Epidermal melanocyte (primary cell): Measurements from ENCODE around the gene POLA2.
A peak's percentile ranks its signal among the peaks of the same experiment; 100 is the strongest.
"Not testable (repeated sequence)": the region's sequence is repeated elsewhere in the genome, so short reads cannot be mapped to it uniquely, and the experiment has no call there.

Experiments
- DNase-seq: peaks from one replicate; pipeline ENCODE4 v3.0.0; 2011; ENCODE audit warnings: low spot score; ENCODE audit not compliant: insufficient read length

POLA2 gene

GRCh38 chr11:65241692-65242091 is 20.1 kb upstream of the POLA2 start:
- DNase-seq, result no peak

- DNase-seq, result no peak
These were observed 19.4 kb upstream of the POLA2 start for GRCh38 chr11:65242389-65242788.

GRCh38 chr11:65243797-65244196 is 18.0 kb upstream of the POLA2 start:
- DNase-seq, result no peak

- not testable (repeated sequence) for DNase-seq
These were observed 16.7 kb upstream of the POLA2 start for GRCh38 chr11:65245046-65245445.

GRCh38 chr11:65246506-65246905 is 15.3 kb upstream of the POLA2 start:
- no peak for DNase-seq

- not testable (repeated sequence) for DNase-seq
These were observed 13.5 kb upstream of the POLA2 start for GRCh38 chr11:65248184-65248710.

GRCh38 chr11:65251476-65251875 is 10.3 kb upstream of the POLA2 start:
- no peak for DNase-seq

GRCh38 chr11:65254724-65255123 is 7.0 kb upstream of the POLA2 start:
- DNase-seq, result no peak

- no peak for DNase-seq
These were observed 2.8 kb upstream of the POLA2 start for GRCh38 chr11:65258988-65259387.

GRCh38 chr11:65260302-65260701 is 1.5 kb upstream of the POLA2 start:
- no peak for DNase-seq

GRCh38 chr11:65260756-65261590 is 789 bp upstream of the POLA2 start:
- no peak for DNase-seq

- DNase-seq, result no peak
These were observed 569 bp downstream of the POLA2 start for GRCh38 chr11:65262381-65262680.

- no peak for DNase-seq
These were observed 1.0 kb downstream of the POLA2 start for GRCh38 chr11:65262776-65263175.

- not testable (repeated sequence) for DNase-seq
These were observed 3.0 kb downstream of the POLA2 start for GRCh38 chr11:65264747-65265146.

GRCh38 chr11:65266210-65266609 is 4.4 kb downstream of the POLA2 start:
- no peak for DNase-seq

- peak; percentile 55 for DNase-seq
These were observed 13.2 kb downstream of the POLA2 start for GRCh38 chr11:65274735-65275682.

- no peak for DNase-seq
These were observed 14.1 kb downstream of the POLA2 start for GRCh38 chr11:65275906-65276305.

GRCh38 chr11:65277631-65278277 is 16.0 kb downstream of the POLA2 start:
- no peak for DNase-seq

- DNase-seq, result no peak
These were observed 16.6 kb downstream of the POLA2 start for GRCh38 chr11:65278356-65278755.

- no peak for DNase-seq
These were observed 17.5 kb downstream of the POLA2 start for GRCh38 chr11:65279279-65279678.

GRCh38 chr11:65279741-65280440 is 18.1 kb downstream of the POLA2 start:
- no peak for DNase-seq
